ENCODE data around the gene PITPNC1.
"Not testable (repeated sequence)": the region's sequence is repeated elsewhere in the genome, so short reads cannot be mapped to it uniquely, and the experiment has no call there.

Gene PITPNC1

DNA sequence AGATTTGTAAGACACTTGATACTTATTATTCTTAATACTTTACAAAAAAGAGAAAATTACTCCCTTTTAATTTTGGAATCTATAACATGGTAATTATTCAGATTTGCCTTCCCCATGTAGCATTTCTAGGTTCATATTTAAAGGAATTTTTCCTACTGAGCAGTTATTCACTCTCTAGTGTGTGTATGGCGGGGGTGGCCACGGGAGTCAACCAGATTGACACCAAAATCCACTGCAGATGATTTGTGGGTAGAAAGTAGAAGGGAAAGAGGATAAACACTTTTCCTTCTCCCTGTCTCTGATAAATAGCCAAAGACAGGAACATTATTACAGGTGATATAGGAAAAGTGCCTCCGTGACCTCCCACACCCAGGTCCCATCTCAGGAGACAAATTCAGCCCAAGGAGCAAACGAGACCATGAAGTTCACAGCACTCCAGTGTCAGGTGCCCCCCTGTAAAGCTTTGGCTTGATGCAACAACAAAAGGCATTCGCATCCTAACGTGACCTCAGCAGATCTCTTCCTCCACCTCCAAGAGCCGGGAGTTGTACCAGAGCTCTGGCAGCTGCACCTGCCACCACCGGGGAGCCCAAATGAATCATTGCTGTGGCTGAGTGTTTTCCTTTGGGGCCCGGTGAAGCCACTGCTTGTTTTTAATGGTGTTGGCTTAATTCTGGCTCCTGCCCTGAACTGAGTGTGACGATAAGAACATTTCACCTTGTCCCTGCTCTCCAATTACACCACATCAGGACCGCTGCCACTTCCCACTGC, 248.0 kb downstream of the PITPNC1 start:
- DNase-seq (ENCODE audit: low read depth): no peak

DNA sequence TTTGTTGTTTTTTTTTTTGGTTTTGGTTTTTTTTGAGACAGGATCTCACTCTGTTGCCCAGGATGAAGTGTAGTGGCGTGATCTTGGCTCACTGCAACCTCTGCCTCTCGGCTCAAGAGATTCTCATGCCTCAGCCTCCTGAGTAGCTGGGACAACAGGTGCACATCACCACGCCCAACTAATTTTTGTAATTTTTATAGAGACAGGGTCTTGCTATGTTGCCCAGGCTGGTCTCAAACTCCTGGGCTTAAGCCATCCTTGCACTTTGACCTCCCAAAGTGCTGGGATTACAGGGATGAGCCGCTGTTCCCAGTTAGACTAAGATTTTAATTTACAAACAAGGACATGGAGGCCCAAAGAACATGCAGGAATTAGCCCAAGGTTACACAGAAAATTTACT, 248.9 kb downstream of the PITPNC1 start:
- DNase-seq (ENCODE audit: low read depth): no peak

DNA sequence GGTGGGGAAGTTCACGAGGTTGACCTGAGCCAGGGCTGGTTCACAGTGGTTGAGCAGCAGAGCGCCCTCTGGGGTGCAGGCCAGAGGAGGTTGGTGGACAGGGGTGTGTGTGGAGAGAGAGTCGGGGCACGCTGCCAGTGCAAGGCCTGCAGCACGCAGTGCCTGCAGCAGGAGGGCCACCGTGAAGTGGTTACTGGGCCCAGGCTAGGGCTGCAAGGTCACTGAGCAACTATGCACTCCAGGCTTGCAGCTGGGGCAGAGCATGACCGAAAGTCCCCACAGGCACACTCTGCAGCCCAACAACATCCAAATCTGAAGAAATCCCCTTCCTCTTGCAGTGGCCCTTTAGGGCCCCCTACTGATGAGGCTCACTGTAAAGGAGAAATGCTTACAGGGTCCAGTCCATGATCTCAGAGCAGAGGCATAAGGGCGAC, 251.5 kb downstream of the PITPNC1 start:
- no peak for DNase-seq (ENCODE audit: low read depth)

DNA sequence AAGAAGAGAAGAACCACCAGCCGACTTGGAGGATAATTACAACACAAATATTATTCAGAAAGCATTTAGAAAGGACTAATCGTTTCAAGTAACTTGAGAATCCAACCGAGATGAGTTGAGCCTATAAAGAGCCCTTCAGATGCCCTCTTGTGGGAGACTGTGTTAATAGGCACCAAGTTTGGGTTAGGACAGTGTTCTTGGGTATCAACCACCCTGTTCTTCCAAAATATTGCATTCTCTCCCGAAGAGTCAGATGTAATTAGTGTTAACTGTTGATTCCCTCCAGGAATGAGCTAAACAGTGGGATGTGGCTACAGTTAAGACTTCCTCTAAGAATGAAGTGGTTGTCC, 252.9 kb downstream of the PITPNC1 start:
- no peak for DNase-seq (ENCODE audit: low read depth)

DNA sequence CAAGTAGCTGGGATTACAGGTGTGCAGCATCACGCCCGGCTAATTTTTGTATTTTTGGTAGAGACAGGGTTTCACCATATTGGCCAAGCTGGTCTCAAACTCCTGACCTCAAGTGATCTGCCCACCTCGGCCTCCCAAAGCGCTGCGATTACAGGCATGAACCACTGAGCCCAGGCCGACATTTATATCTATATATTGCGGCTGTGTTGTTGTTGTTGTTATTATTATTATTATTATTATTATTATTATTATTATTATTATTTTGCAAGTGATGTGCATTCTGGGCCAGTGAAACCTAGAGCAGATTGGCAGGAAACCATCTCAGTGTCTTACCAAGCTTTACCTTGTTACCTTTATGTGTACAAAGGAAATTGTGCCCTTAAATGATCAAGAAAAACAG, 253.8 kb downstream of the PITPNC1 start:
- not testable (repeated sequence) for DNase-seq (ENCODE audit: low read depth)

DNA sequence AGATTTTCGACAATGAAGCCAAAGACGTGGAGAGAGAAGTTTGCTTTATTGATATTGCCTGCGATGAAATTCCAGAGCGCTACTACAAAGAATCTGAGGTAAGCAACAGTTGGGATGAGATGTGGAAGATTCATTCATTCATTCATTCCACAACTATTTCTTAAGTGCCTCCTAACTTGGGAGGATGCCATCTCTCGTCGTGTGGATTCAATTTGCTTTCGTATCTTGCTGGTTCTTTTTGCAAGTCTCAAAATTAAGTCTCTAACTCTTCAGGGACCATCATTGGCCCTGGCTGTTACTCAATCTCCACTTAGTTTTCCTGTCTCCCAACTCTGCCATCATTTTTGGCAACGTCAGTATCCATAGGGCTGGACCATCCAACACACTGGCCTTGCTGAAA, 255.1 kb downstream of the PITPNC1 start:
- DNase-seq (ENCODE audit: low read depth): no peak

DNA sequence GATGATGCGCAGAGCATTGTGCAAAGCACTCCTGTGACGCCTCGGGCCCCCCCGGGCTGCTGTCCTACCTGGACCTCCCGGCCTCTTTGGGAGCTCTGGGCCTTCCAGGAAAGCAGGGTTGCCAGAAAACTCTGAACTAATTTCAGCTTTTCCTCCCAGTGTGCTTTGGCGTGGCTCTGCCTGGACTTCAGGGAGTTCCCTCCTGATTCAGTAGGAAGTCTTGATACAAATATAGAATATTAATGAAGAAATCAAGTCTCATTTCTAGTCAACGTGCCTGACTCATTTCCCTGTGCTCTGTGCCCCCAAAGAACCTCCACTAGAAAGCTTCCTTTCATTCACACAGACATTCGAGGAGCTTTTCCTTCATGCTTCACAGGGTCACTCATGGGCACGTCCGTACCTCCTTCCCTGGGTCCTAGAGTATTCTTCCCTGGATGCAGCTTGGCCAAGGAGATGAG, 256.7 kb downstream of the PITPNC1 start:
- no peak for DNase-seq (ENCODE audit: low read depth)

DNA sequence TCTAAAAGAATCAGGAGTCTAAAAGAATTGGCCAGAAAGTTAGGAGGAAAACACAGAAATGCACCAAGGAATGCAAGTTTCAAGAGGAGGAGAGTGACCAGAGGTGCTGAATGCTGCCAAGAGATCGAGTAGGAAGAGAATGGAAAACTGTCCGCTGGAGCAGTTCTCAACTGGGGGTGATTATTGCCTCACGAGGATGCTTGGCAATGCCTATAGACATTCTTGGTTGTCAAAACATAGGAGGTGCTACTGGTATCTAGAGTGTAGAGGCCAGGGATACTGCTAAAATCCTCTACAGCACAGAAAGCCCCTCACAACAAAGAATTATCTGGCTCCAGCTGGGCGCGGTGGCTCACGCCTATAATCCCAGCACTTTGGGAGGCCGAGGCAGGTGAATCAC, 258.6 kb downstream of the PITPNC1 start:
- DNase-seq (ENCODE audit: low read depth): no peak

DNA sequence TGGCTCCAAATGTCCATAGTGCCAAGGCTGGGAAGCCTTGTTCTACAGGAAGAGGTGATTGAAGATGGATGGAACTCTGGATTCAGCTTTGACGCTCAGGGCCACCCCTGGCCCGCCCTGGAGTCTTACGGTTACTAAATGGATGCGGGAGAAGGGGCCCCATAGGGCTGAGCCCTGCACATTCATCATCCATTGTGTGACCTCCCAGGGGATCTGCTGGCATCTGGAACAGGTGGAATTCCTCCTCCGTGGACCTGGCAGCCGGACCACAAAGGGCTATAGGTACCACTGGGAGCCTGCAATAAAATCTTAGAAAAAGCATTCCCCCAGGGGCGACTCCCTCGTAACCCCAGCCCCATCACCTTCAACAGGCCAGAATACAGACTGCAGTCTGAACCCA, 259.2 kb downstream of the PITPNC1 start:
- no peak for DNase-seq (ENCODE audit: low read depth)

DNA sequence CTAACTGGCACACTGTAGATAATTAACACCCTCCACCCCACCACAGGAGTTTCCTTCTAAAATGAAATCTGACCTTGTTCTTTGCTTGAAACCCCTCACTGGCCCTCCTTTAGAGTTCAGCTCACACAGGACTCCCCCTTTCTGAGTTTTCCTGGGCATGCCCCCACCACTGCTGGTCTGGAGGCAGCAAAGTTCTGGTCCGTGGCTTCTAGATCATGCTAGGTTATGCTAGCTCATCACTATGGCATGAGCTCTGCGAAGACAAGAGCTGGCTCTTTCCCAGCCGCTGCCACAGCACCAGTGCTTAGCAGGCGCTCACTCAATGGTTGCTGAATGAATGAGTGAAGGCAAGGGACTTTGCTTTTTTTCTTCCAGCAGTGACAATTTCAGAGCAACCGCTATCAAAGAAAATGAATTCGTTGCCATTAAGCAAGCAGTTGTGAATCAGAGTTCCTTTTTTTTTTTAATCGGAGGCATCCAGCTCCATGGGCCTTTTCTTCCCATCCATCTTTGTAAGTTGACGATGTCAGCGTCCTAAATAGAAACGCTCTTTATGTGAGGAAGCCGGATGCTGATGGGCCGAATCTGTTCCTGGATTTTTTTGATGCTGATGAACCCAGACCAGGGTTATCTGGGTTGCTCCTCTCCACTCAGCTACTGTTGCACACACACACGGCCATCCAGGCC, 259.9 kb downstream of the PITPNC1 start:
- no peak for DNase-seq (ENCODE audit: low read depth)

DNA sequence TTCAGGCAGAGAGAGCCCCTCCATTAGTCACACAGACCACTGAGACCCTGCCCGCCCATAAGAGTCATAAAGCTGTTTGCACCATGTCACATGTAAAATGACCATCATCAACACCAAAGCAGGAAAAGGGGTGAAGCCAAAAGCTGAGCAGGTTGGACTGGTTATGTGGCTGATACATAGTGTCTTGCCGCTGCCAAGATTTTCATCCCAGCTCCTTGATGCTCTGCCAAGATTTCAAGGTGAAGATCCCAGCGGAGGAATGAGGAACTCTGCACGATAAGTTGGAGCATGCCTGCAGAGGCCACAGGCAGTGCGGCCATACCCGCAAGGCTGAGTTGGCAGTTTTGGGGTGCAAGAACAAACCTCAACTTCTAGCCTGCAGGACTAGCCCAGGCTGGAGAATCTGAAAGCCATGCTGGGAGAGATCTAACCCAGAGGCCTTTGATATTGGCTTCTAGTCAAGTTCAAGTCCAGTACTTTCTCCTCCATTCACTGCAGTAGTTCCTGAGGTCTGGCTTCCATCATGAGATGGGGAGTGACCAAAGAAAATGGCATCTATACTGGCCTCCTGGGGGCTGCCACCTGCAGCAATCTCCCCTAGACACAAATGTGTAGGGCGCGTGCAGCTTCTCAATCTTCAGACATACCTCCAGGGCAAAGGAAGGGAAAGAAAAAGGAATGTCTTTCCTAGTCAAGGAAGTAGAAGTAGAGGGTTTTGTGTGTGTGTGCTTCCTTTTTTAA, 261.0 kb downstream of the PITPNC1 start:
- DNase-seq (ENCODE audit: low read depth): no peak

DNA sequence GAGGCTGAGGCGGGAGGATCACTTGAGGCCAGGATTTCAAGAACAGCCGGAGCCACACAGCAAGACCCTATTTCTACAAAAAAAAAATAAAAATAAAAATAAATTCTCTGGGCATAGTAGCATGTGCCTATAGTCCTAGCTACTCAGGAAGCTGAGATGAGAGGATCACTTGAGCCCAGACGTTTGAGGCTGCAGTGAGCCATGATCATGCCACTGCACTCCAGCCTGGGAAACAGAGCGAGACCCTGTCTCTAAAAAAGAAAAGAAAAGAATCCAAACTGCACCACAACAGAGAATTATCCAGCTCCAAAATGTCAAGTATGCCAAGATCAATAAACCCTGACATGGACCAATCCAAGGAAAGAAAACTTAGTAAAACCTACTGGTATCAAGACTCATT, 261.8 kb downstream of the PITPNC1 start:
- no peak for DNase-seq (ENCODE audit: low read depth)

DNA sequence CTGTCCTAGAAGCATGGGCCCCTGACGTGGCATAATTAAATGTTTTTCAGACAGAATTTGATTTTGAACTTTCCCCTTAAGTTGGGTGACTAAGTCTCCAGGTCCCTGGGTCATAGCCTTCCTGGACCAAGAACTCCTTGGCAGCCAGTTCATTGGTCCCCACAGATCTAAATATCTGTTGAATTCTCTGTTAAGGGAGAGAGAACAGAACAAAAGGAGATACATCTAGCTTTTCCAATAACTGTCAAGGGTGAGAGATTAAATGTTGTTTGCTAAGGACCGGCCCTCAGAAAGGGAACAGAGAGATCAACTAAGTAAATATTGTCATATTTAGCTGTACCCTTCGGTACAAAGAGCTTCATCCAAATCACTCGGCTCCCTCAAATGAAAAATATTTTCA, 262.5 kb downstream of the PITPNC1 start:
- no peak for DNase-seq (ENCODE audit: low read depth)

DNA sequence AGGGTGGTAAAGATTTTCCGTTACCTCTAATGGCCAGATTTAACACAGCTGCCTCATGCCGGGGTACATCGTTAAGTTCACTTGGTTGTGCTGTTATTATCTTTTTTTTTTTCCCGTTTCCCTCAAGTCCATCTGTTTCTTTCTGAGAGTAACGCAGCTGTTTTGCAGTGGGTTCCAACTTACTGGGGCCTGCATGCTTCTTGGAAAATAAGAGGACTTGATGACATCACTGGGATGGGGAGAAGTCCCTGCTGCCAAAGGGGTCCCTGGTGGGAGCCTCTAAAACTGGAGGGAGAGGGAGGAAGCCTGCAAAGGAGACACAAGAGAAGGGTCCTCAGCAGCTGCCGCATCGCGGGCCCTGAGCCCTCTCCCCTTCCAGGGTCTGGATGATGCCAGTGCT, 262.9 kb downstream of the PITPNC1 start:
- DNase-seq (ENCODE audit: low read depth): no peak

DNA sequence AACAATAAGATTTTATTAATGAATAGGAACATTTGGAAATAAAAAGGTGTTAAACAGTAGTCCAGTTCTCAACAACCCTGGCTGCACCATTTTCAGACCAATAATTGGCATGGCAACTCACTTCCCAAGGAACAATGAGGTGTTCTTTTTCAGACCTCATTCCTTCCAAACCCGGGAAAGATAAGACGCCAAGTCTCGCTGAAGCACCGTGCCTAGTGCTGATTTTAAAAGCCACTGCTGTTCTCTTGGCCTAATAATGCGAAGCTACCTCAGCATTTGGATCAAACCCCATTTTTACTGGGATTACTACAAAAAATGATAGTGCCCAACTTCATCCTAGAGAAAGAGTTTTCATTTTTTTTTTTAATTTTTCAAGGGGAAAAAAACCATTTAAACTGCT, 265.4 kb downstream of the PITPNC1 start:
- DNase-seq (ENCODE audit: low read depth): no peak

DNA sequence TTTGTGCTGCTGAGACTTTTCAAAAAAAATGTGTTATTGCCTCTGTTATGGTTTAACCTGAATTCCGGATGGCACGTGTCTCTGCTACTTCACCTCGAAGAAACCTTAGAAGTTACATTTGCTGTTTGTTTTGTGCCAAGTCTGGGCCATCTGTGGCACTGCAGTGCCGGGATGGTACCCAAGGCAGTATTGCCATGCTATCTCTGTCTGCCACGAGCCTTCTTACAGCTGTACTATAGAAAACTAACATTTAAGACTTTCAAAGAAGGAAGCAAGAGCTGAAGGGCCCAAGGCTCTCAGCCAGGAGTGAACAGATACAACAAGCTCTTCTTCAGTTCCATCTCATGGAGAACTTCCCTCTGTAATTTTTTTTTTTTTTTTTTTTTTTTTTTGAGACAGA, 267.0 kb downstream of the PITPNC1 start:
- no peak for DNase-seq (ENCODE audit: low read depth)

DNA sequence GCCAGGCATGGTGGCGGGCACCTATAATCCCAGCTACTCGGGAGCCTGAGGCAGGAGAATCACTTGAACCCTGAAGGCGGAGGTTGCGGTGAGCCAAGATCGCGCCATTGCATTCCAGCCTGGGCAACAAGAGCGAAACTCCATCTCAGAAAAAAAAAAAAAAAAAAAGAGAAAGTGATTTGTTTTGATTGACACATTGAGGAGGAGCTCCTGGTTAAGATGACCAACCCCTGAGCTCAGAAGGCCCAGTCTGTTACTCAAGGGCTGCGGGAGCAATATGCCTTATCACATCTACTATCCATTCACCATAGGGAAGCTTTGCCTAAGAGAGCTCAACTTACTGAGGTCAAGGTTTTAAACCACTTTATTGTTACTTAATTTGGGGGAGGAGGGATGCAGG, 268.1 kb downstream of the PITPNC1 start:
- DNase-seq (ENCODE audit: low read depth): not testable (repeated sequence)

DNA sequence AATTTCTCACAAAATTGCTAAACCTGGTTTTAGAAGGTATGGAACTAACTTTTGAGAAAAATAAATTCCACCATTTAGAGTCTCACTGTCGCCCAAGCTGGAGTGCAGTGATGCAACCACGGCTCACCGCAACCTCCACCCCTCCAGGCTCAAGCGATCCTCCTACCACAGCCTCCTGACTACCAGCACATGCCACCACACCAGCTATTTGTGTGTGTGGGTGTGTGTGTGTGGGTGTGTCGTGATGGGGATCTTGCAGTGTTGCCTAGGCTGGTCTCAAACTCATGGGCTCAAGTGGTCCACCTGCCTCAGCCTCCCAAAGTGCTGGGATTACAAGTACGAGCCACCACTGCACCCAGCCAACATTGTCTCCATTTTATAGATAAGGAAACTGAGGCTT, 269.4 kb downstream of the PITPNC1 start:
- DNase-seq (ENCODE audit: low read depth): no peak

DNA sequence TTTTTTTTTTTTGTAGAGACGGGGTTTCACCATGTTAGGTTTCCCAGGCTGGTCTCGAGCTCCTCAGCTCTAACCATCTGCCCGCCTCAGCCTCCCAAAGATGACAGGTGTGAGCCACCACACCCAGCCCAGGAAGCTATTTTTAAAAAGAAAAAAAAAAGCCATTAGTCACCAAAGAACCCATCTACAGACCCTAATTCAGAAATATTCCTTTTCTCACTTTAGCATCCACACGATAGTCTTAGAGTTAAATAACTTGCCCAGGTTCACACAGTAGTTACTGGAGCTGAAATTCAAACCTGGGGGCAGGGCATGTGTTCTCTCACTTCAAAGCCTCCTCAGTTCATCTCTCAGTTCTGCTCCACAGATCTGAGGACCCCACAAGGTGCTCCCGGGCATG, 270.4 kb downstream of the PITPNC1 start:
- DNase-seq (ENCODE audit: low read depth): no peak

DNA sequence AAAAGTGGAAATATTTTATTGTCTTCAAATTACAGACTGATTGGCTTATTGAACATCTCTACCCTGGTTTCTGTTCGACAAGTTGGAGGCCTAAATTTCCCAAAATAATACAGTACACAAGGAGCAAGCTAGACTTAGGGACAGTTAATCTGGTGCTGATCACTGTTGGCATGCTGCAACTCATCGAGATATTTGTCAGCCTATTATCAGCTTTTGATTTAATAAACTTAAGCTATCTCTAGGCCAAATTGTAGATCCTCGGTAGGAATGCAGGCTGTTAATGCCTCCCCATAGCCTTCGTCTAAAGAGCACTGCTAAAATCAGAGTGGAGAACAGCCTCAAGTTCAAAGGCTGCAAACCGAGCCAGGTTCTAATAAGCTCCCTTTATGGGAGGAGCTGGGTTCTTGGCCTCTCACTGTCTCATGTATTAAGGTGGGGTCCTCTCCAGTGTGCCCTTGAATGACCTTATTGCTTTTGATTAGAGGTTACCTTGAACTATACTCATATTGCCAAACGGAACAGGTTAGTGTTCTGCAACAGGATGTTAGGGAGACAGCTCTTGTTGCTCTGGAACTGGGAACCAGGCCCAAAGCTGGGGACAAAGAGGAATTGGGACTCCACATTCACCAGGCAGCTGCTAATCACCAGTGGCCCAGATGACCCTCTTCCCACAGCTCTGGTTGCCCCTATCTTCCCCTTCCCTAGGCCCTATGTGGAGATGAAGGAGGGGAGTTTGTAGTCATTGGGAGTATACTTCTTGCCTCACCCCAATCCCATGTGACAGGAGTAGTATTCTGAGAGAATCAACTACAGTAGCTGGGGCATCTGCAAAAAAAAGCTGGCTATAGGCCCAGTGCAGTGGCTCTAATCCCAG, 271.2 kb downstream of the PITPNC1 start:
- DNase-seq (ENCODE audit: low read depth): no peak

DNA sequence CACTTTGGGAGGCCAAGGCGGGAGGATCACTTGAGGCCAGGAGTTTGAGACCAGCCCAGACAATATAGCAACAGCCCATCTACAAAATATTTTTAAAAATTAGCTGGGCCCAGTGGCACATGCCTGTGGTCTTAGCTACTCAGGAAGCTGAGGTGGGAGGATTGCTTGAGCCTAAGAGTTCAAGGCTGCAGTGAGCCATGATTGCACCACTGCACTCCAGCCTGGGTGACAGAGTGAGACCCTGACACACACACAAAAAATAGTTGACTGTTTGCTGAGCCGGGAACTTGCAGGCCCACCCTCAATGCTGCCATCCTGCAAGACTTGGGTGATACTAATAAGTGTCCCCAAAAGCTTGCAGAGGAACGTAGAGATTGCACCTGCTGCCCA, 271.8 kb downstream of the PITPNC1 start:
- DNase-seq (ENCODE audit: low read depth): not testable (repeated sequence)

DNA sequence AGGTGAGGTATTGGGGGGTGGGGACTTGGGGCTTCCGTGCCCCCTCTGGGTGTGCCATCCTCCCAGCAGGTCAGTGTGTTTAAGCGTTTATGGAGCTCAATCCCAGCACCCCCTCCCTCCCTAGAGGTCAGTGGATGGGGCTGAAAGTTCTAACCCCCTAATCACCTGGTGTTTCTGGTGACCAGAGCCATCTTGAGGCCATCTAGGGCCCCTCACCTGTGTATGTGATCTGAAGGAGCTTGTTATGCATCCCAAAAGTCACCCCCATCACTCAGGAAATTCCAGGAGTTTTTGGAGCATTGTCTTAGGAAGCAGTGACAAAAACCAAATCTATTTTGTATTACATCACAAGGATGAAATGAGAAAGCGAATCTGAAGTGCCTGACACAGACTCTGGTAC, 272.8 kb downstream of the PITPNC1 start:
- no peak for DNase-seq (ENCODE audit: low read depth)
